BJ (cell line): ENCODE measurements around the gene F13A1. TPM values are rescaled to one million over a fixed set of nuclear protein-coding genes. Genes with fewer than 3 reads are reported as not detected.

ENCODE experiments used
- CTCF ChIA-PET: fragments of 350-600 bp; formaldehyde crosslinking; extraction: SDS; loops from one replicate; lab custom pipeline; 2021; ENCODE audit warnings: antibody characterized with exemption, inconsistent platforms; lab: Yijun Ruan, JAX
- POLR2A ChIA-PET: fragments of 300-600 bp; sonication (Branson Sonifier 250); formaldehyde crosslinking; extraction: SDS; loops from one replicate; lab custom pipeline; 2021; ENCODE audit warnings: antibody characterized with exemption; lab: Charles Lee
- DNase-seq: peaks from one replicate; pipeline ENCODE4 v3.0.0-alpha.2; 2011; ENCODE audit warnings: low read depth
- H3K27me3 ChIP-seq: 2 replicates; pipeline ENCODE4 v1.6.0; 2011; ENCODE audit warnings: low read length; ENCODE audit not compliant: control insufficient read depth, insufficient read depth
- H3K36me3 ChIP-seq: 2 replicates; pipeline ENCODE4 v1.5.1; 2011; ENCODE audit warnings: low read length; ENCODE audit not compliant: control insufficient read depth, insufficient read depth
- H3K4me3 ChIP-seq: 2 replicates; pipeline ENCODE4 v1.5.1; 2011; ENCODE audit warnings: low read depth, mild to moderate bottlenecking, control low read depth, low read length
- CTCF ChIP-seq: IDR thresholded peaks from 2 replicates; pipeline ENCODE4 v1.5.1; 2011; ENCODE audit warnings: low read depth, mild to moderate bottlenecking, control low read depth, inconsistent platforms, low read length, moderate library complexity; ENCODE audit not compliant: insufficient read depth
- polyA plus RNA-seq: library from polyadenylated mRNA; depleted of rRNA; stranded (reverse); fragments of >200 nt; gene quantifications from 2 replicates; pipeline ENCODE4 v1.2.3, GENCODE V29; 2011

The F13A1 gene
- polyA plus RNA-seq, 1 experiment, result not detected

- ChIA-PET POLR2A (no interaction called here), CTCF (no interaction called here)
- no peak overlapping the region for H3K4me3 ChIP-seq
- no peak for DNase-seq
- H3K36me3 ChIP-seq, result no peaks in the 10 kb centered on the region
- H3K27me3 ChIP-seq, result no peaks in the 10 kb centered on the region
- no peak for TF ChIP-seq CTCF
Measured at GRCh38 chr6:6236730-6237469, 83.6 kb downstream of the F13A1 start.

GRCh38 chr6:6235786-6236185 lies 84.7 kb downstream of the F13A1 start:
- H3K36me3 ChIP-seq, result no peaks in the 10 kb centered on the region
- CTCF ChIA-PET, result no interaction called here
- POLR2A ChIA-PET, result no interaction called here
- no peak for DNase-seq
- no peak for TF ChIP-seq CTCF
- H3K4me3 ChIP-seq, result no peak overlapping the region
- no peaks in the 10 kb centered on the region for H3K27me3 ChIP-seq

GRCh38 chr6:6234963-6235362 lies 85.5 kb downstream of the F13A1 start:
- Histone ChIP-seq H3K36me3 (no peaks in the 10 kb centered on the region), H3K4me3 (no peak overlapping the region), H3K27me3 (no peaks in the 10 kb centered on the region)
- POLR2A ChIA-PET, result no interaction called here
- CTCF ChIA-PET, result no interaction called here
- DNase-seq, result no peak
- TF ChIP-seq CTCF, result no peak

GRCh38 chr6:6230286-6230685 lies 90.2 kb downstream of the F13A1 start:
- Histone ChIP-seq H3K27me3 (no peaks in the 10 kb centered on the region), H3K36me3 (no peaks in the 10 kb centered on the region), H3K4me3 (no peak overlapping the region)
- ChIA-PET CTCF (no interaction called here), POLR2A (no interaction called here)
- TF ChIP-seq CTCF, result no peak
- DNase-seq, result no peak

DNA sequence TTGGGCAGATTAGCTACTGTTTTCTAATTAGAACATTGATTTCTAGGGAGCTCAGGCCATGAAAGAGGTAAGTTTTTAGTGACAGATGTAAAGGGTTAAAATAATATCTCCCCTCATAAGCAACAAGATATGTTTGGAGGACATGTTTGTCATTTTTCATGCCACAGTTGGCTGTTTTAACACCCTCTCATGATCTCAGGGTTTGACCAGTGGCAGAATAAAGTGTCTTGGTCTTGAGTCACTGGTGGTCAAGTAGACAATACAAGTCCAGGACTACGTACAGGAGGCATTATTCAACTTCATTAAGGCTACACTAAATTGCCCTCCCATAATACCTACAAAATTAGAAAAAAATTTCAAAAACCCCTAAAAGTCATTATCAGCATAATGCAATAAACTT lies 92.6 kb downstream of the F13A1 start:
- DNase-seq, result no peak
- ChIA-PET POLR2A (no interaction called here), CTCF (no interaction called here)
- Histone ChIP-seq H3K36me3 (no peaks in the 10 kb centered on the region), H3K4me3 (no peak overlapping the region), H3K27me3 (no peaks in the 10 kb centered on the region)
- no peak for TF ChIP-seq CTCF
